NCI-H82 (cell line): ENCODE measurements around the gene TIGD3.
A peak's percentile ranks its signal among the peaks of the same experiment; 100 is the strongest.
"Not testable (repeated sequence)": the region's sequence is repeated elsewhere in the genome, so short reads cannot be mapped to it uniquely, and the experiment has no call there.

ENCODE experiments used
- DNase-seq: peaks from one replicate; lab custom pipeline; 2025; lab: John Stamatoyannopoulos, UW

TIGD3 gene

DNA sequence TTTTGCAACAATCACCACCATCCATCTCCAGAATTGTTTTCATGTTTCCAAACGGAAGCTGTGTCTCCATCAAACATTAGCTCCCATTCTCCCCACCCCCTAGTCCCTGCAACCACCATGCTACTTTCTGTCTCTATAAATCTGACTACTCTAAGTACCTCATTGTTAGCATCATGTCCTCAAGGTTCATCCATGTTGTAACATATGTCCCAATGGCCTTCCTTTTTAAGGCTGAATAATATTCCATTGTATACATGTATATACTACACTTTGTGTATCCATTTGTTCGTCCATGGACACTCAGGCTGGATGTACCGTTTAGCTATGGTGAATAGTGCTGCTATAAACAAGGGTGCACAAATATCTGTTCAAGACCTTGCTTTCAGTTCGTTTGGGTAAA is 29.1 kb upstream of the TIGD3 start:
- no peak for DNase-seq

DNA sequence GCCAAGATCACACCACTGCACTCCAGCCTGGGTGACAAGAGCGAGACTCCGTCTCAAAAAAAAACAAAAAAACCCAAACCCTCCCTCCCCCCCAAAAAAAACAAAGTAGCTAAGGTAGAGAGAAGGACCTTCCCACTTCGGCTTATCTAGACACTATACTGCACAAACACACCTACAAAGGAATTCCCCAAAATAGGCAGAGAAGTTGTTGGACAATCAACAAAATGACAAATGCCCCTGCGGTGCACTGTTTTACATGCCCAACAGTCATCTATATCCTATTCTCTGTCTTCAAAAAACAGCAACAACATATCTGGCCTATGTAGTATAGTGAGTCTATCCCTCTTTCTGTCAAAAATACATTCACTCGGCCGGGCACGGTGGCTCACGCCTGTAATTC is 27.5 kb upstream of the TIGD3 start:
- DNase-seq: no peak

DNA sequence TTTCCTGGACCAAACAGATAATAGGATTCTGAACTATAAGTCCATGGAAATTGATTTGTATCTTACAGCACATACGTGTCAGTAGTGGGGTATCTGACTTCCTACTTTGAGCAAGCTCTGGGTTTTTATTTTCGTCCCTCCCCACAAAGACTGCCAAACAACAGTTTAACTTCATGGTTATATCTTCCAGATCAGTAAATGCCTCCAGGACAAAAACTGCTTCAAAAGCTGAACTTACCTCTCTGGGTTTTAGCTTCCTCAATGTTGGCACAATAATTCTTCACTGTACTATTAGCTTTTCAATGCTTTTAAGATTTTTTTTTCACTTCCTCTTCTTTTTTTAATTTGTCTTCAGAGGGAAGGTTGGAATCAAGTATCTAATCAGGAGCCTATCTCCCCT is 25.1 kb upstream of the TIGD3 start:
- peak; percentile 45 for DNase-seq

DNA sequence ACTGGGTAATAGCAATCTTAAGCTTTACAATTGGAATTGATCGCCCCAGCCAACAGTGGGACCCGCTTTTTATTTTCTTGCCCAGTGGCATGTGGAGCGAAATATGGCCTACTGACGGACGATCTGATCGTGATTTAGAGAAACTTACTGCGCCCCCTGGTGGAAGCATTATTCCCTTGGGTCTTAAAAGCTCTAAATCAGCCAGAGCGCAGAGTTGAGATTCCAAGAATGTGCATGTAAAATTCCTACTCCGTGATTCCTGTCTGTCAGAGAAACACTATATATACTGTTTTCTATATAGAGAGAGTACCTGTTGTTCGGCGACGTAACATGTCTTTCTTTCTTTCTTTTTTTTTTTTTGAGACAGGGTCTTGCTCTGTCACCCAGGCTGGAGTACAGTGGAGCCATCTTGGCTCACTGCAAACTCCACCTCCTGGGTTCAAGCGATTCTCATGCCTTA is 24.6 kb upstream of the TIGD3 start:
- peak; percentile 97 for DNase-seq

DNA sequence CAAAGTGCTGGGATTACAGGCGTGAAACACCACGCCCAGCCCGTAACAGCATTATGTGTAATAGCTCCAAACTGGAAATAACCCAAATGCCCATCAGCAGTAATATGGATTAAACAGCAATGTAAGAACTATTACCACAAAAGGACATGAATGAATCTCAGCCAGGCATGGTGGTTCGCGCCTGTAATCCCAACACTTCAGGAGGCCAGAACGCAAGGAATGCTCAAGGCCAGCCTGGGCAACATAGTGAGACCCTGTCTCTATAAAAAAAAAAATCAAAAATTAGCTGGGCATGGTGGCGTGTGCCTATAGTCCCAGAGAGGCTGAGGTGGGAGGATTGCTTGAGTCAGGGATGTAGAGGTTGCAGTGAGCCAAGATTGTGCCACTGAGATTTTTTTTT is 24.0 kb upstream of the TIGD3 start:
- DNase-seq: peak; percentile 9

DNA sequence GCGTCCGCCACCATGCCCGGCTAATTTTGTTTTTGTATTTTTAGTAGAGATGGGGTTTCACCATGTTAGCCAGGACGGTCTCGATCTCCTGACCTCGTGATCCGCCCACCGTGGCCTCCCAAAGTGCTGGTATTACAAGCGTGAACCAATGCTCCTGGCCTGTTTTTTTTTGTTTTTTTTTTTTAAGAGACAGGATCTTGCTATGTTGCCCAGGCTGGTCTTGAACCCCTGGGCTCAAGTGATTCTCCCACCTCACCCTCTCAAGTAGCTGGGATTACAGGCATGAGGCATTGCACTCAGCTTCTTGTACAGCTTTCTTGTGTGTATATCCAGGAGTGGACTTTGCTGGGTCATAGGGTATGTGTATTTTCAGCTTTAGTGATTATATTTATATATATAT is 22.0 kb upstream of the TIGD3 start:
- not testable (repeated sequence) for DNase-seq

DNA sequence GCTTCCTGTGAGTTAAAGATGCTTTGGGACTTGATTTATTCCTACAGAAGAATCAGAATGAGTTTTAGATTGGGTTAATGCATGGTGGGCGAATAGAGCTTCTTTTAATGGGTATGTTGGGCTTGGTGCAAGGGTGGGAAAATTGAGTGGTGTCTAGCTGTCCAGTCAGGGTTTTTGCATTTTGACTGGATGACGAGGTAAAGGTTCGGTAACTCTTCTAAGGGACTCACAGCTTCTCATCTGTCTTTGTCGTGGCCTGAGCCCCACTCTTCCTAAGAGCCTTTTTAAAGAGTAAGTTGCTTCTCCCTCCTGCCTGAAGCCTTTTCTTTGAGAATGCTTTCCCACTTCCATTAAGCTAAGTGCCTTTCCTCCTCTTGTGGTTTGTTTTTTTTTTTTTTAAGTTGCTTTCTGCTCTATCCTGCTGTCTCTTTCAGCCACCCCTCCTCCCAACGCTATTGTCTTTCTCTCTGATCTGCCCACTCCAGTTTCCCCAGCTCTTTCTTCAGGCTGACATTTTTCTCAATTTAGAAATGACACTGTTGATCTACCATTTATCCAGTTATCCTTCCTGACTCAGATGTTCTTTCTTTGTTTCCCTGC is 19.8 kb upstream of the TIGD3 start:
- DNase-seq: no peak

DNA sequence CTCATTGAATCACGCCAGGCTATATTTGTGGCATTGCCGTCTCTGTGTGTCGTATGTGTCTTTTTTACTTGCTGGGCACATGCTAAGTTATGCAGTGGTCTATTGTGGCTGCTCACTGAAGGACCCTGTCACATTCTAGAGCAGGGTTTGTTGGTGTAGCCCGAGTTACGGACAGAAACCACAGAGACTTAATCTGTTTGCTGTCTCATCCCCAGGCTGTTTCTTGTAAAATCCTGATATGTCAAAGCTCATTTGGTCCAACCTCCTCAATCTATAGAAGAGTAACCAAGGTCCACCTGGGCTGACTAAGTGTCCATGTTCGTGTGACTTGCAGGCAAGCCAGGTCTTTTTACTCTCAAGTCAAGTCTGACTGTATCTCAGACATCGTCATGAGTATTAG is 15.9 kb upstream of the TIGD3 start:
- DNase-seq: no peak

DNA sequence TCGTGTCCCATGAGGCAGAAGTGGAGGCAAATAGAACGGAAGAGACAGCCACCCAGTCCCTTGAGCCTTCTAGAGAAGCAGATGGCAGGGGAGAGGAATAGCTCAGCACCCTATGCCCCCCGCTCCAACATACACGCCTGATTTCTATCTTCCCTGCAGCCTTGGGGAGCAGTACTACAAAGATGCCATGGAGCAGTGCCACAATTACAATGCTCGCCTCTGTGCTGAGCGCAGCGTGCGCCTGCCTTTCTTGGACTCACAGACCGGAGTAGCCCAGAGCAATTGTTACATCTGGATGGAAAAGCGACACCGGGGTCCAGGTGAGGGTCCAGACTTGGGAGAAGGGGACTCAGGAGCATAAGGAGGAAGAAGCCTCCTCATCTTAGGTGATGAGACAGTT is 14.3 kb upstream of the TIGD3 start:
- DNase-seq: no peak

DNA sequence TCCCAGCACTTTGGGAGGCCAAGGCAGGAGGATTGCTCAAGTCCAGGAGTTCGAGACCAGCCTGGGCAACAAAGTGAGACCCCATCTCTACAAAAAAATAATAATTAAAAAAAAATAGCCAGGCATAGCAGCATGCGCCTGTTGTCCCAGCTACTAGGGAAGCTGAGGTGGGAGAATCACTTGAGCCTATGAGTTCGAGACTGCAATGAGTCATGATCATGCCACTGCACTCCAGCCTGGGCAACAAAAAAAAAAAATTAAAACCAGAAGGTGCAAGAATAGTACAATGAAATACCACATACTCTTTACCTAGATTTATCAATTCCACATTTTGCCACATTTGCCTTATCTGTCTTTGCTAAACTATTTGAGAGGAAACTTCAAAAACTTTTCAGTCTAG is 12.7 kb upstream of the TIGD3 start:
- no peak for DNase-seq

DNA sequence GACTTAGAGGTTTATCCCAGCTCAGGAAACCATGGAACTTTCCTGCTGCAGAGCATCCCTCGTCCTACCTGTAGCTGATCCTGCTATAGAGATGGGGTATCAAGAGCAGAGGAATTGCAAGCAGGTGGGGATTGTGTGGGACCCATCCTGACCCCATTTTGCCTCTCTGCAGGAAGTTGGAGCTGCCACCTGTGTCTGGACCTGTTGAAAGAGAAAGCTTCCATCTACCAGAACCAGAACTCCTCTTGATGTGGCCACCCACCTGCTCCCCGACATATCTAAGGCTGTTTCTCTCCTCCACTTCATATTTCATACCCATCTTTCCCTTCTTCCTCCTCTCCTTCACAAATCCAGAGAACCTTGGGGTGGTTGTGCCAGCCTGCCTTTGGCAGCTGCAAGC is 3.0 kb upstream of the TIGD3 start:
- no peak for DNase-seq

DNA sequence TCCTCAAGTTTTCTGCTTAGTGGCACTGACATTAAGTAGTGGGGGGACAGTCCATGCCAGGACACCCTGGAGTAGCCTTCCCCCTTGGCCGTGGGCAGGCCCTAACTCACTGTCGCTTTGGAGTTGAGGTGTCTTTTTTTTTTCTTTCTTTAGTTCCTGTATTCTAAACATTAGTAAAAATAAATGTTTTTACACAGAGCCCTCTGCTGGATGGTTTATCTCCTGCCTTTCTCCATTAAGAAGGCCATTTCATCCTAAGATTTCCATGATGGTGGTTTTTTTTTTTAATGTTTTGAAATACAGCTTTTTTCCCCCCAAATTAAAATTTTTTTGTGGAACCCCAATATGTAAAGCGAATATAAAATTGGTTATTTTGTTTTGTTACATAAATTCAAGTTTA is 1.8 kb upstream of the TIGD3 start:
- DNase-seq: no peak

DNA sequence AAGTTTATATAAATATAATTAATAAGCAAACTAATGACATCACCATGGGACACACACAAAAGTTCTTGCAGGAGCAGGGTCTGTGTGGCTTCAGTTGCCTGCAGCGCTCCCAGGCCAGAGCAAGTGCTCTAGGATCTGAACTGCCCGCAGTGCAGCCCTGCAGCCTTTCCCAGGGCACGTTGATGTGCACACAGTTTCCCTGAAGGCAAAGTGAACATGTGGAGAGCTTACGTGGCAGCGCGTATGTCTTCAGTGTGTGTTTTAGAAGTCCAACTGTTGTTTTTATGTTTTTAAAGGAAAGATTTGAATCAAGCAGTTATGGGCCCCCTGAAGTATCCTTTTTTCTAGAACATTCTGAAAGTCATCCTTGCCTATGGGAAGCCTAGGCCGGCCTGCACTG is 1.2 kb upstream of the TIGD3 start:
- DNase-seq: no peak

DNA sequence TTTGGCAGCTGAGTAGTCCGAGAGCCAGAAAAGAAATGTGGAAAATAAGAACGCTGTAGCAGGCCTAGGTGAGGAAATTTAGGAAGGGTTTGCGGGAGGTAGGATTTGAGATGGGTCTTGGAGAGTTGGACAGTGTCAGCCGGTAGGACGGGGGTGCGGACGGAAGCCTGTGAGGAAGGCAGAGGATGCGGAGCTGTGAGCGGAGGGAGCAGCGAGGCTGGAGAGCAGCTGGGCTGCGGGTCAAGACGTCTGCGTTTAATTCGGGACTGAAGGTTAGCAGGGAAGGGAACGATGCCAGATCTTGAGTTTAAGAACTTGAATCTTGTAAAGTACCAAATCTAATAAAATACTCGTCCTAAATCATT is 669 bp upstream of the TIGD3 start:
- DNase-seq: no peak

DNA sequence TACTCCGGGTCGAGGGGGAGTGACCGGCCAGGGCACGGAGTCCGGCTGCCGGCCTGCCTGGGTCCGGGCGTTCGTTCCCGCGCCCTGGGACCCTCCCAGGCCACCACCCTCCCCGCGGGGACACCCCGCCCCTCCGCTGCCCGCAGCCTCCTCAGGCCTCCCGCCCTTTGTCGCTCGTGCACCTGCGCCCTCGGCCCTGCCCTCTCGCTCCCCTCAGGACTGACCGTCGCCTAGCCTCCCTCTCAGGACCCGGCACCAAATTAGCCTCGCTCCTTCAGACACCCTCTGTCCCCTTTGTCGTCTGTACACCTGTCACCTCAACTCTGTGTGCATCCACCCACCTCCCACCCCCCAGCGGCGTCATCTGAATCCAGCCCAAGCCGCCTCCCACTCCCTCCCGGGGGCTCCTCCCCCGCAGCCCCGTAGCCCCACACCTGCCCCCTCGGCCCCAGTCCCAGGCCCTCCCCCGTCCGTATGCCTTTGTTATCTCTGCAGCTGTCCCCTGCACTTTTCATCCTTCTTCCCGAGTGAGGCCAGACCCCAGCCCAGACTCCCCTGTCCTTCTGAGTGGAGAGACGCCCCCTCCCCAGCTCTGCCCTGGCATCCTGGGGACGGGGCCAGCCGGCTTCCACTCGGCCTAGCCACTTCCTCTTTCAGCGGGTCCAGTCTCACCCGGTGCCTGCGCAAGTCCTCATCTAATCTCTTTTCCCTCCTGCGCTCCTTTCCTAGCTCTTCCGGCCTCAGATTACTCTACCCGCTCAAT is 643 bp downstream of the TIGD3 start:
- peak; percentile 64 for DNase-seq

DNA sequence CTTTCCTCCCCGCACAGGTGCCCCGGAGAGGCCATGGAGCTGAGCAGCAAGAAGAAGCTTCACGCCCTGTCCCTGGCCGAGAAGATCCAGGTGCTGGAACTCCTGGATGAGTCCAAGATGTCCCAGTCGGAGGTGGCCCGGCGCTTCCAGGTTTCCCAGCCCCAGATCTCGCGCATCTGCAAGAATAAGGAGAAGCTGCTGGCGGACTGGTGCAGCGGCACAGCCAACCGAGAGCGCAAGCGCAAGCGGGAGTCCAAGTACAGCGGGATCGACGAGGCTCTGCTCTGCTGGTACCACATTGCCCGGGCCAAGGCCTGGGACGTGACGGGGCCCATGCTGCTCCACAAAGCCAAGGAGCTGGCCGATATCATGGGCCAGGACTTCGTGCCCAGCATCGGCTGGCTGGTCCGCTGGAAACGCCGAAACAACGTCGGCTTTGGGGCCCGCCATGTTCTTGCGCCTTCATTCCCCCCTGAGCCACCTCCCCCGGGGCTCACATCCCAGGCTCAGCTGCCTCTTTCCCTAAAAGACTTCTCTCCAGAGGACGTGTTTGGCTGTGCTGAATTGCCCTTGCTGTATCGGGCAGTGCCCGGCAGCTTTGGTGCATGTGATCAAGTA is 1.3 kb downstream of the TIGD3 start:
- DNase-seq: no peak

DNA sequence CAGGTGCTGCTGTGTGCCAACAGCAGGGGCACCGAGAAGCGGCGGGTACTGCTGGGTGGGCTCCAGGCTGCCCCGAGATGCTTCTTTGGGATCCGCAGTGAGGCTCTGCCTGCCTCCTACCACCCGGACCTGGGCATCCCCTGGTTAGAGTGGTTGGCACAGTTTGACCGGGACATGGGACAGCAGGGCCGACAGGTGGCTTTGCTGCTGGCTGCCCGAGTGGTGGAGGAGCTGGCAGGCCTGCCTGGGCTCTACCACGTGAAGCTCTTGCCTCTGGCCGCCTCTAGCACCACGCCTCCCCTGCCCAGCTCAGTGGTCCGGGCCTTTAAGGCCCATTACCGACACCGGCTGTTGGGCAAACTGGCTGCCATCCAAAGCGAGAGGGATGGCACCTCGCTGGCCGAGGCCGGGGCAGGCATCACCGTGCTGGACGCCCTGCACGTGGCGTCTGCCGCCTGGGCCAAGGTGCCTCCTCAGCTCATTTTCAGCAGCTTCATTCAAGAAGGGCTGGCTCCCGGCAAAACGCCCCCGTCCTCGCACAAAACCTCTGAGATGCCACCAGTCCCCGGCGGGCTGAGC is 1.9 kb downstream of the TIGD3 start:
- DNase-seq: no peak

DNA sequence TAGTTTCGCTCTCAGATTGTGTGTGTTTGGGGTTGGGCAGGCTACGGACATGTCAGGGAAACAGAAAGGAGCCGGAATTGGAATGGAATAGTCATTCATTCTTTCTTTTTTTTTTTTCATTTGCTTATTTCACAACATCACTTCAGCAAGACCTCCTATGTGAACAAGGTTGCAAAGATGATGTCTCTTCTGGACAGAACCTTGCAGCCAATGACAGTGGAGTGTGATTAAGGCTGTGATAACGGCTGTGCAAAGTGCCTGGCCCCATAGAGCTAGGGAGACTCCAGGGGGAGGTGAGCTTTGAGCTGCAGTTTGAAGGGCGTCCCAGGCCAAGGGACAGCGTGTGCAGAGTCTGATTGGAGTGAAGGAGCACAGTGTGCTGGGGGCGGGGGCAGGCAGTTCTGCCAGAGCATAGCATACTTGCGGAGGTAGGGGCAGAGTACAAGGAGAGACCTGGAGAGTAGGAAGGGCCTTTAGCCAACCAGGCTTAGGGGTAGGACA is 3.4 kb downstream of the TIGD3 start:
- DNase-seq: no peak

DNA sequence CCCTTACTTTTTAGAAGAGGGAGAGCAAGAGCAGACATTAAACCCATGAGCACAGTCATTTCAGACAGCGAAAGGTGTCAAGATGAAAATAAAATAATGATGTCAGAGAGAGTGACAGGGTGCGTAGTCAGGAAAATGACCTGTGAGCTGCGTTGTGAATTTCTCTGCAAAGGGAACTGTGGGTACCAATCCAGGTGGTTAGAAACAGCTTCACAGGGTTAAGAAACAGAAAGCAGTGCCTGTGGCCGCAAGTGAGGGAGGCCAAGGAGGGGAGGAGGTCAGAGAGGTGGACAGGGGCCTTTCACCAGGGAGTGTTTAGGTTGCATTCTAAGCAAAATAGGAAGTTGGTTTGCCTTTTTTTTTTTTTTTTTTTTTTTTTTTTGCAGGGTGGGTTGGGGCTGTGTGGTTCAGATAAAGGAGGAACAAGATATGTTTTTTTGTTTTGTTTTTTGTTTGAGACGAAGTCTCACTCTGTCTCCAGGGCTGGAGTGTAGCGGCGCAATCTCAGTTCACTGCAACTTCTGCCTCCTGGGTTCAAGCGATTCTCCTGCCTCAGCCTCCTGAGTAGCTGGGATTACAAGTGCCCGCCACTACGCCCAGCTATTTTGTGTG is 7.9 kb downstream of the TIGD3 start:
- DNase-seq: no peak

DNA sequence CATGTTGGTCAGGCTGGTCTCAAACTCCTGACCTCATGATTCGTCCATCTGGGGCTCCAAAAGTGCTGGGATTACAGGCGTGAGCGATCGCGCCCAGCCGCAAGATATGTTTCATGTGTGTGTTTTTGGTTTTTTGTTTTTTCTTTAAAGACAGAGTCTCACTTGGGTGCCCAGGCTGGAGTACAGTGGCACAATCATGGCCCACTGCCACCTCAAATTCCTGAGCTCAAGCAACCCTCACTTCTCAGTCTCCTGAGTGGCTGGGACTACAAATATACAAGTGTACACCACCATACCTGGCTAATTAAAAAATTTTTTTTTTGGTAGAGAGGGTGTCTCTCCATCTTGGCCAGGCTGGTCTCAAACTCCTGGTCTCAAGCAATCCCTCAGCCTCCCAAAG is 8.4 kb downstream of the TIGD3 start:
- DNase-seq: no peak

DNA sequence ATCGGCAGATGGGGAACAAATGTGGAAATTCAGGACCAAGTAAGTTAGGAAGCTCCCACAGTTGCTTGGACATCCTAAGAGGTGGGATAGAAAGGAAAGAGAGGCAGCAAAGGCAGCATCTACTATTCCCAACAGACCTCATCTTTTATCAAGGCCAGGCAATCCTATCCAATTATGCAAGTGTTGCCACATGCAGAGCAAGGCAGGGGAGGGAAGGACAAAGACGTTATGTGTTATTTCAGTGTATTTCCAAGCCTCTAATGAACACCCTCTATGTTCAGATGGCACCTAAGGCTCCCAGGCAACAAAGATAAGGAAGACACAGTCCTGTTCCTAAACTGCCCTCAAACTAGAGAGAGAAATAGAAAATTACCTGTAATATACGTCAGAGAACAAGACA is 9.2 kb downstream of the TIGD3 start:
- peak; percentile 39 for DNase-seq

DNA sequence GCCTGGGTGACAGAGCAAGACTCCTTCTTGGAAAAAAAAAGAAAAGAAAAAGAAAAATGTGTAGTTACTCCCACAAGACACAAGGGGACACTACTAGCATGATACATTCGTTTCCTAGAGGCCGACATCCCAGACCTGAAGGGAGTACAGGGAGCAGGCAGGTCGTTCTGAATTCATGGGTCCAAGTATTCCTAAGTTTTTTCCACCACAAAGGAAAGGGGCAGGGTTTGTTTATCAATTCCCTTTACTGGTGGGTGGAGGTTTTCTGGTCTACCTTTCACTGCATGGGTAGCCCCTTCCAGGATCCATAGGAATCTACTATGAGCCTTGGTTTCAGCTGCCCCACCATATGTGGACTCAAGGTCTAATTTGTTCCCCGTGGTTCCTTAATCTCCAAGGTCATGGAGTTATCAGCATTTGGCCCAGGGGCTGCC is 11.8 kb downstream of the TIGD3 start:
- DNase-seq: peak; percentile 82

DNA sequence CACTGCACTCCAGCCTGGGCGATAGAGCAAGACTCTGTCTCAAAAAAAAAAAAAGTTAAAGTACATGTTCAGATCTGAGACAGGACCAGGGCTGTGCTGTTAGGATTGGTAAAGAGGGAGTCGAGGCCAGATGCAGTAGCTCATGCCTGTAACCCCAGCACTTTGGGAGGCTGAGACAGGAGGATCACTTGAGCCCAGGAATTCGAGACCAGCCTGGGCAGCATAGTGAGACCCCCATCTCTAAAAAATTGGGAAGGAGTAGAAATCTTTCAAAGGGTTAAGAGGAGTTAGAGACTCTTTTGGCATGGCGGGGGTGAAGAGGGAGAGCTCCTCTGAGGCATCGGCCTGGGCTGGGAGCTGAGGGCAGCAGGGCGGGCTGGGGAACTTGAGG is 16.1 kb downstream of the TIGD3 start:
- no peak for DNase-seq
